GM12878 (cell line): Measurements from ENCODE around the gene MSH2. TPM values are rescaled to one million over a fixed set of nuclear protein-coding genes. Genes with fewer than 3 reads are reported as not detected.

ENCODE experiments used
- ATAC-seq: fragments of 200-7000 bp; cut with Tn5 transposase; 3 replicates; pipeline ENCODE4 v1.9.1; 2020; ENCODE audit warnings: mild to moderate bottlenecking, moderate library complexity
- BruUV-seq: library from RNA; stranded (reverse); fragments of 400-500 nt; replicated peaks from 2 replicates; lab custom pipeline; 2021; lab: Mats Ljungman, UMichigan
- CTCF ChIA-PET: fragments of 300-600 bp; sonication (Branson Sonifier 250); formaldehyde crosslinking; extraction: SDS; loops from one replicate; lab custom pipeline; 2021; ENCODE audit warnings: inconsistent platforms; lab: Yijun Ruan, JAX
- POLR2A ChIA-PET: fragments of 350-600 bp; formaldehyde crosslinking; extraction: SDS; loops from one replicate; lab custom pipeline; 2021; ENCODE audit warnings: inconsistent platforms; lab: Charles Lee
- RAD21 ChIA-PET: fragments of 300-600 bp; sonication (Branson Sonifier 250); formaldehyde crosslinking; loops from one replicate; lab custom pipeline; 2023; ENCODE audit warnings: antibody characterized with exemption; ENCODE audit not compliant: unreplicated experiment; lab: Charles Lee
- SMC1A ChIA-PET: fragments of 300-600 bp; sonication (Branson Sonifier 250); formaldehyde crosslinking; loops from one replicate; lab custom pipeline; 2023; ENCODE audit not compliant: unreplicated experiment, uncharacterized antibody; lab: Charles Lee
- DNase-seq: peaks from one replicate; pipeline ENCODE4 v3.0.0-alpha.2; 2011; ENCODE audit warnings: low read depth, low spot score
- FAIRE-seq: peaks from 3 replicates; lab custom pipeline; 2011; peaks lifted over from hg19 to GRCh38; lab: Jason Lieb, UNC
- H2AFZ ChIP-seq: 2 replicates; pipeline ENCODE4 v1.6.0; 2011; ENCODE audit warnings: low read depth, low read length, control low read depth; ENCODE audit not compliant: control insufficient read depth
- H3K27ac ChIP-seq: 2 replicates; pipeline ENCODE4 v1.5.1; 2011; ENCODE audit warnings: control low read depth; ENCODE audit not compliant: control insufficient read depth, insufficient read depth
- H3K27me3 ChIP-seq, 2 experiments: replicated peaks in 1 of 2; 2 replicates each; pipeline versions ENCODE4 v1.6.0 to v1.6.1; 2011; ENCODE audit warnings: low read length in 1 of 2; ENCODE audit not compliant: control insufficient read depth in 2 of 2, insufficient read depth in 2 of 2
- H3K36me3 ChIP-seq, 2 experiments: 2 replicates each; pipeline ENCODE4 v1.5.1; 2011; ENCODE audit warnings: low read length in 1 of 2; ENCODE audit not compliant: control insufficient read depth in 2 of 2, insufficient read depth in 2 of 2
- H3K4me1 ChIP-seq: 2 replicates; pipeline ENCODE4 v1.6.1; 2011; ENCODE audit warnings: mild to moderate bottlenecking, low read length, moderate library complexity, mixed read lengths; ENCODE audit not compliant: control insufficient read depth, insufficient read depth
- H3K4me2 ChIP-seq: 2 replicates; pipeline ENCODE4 v1.6.0; 2011; ENCODE audit warnings: control low read depth; ENCODE audit not compliant: control insufficient read depth, insufficient read depth
- H3K4me3 ChIP-seq: fragments of 200-600 bp; sonication (generic); 2 replicates; pipeline ENCODE4 v1.5.1; 2016
- H3K79me2 ChIP-seq: 2 replicates; pipeline ENCODE4 v1.6.0; 2011; ENCODE audit warnings: low read length; ENCODE audit not compliant: control insufficient read depth, insufficient read depth
- H3K9ac ChIP-seq: 2 replicates; pipeline ENCODE4 v1.8.0; 2011; ENCODE audit warnings: low read length, control low read depth, mixed read lengths; ENCODE audit not compliant: control insufficient read depth, insufficient read depth
- H3K9me3 ChIP-seq: replicated peaks from 3 replicates; pipeline ENCODE4 v1.5.1; 2011; ENCODE audit warnings: mild to moderate bottlenecking, low read length; ENCODE audit not compliant: control insufficient read depth, insufficient read depth
- H4K20me1 ChIP-seq: 2 replicates; pipeline ENCODE4 v1.6.0; 2011; ENCODE audit not compliant: control insufficient read depth, insufficient read depth
- CBFB ChIP-seq: IDR thresholded peaks from 2 replicates; pipeline ENCODE4 v1.6.1; 2016; ENCODE audit warnings: antibody characterized with exemption, low read depth
- CREB1 ChIP-seq: IDR thresholded peaks from 2 replicates; pipeline ENCODE4 v1.6.1; 2012; ENCODE audit warnings: low read depth, mild to moderate bottlenecking, inconsistent platforms
- E2F8 ChIP-seq: fragments of 450-650 bp; IDR thresholded peaks from 2 replicates; pipeline ENCODE4 v1.6.1; 2018; ENCODE audit warnings: mild to moderate bottlenecking, low read depth, moderate library complexity; ENCODE audit not compliant: partially characterized antibody
- GABPA ChIP-seq: IDR thresholded peaks from 2 replicates; pipeline ENCODE4 v1.6.1; 2014; ENCODE audit warnings: antibody characterized with exemption, low read depth, mild to moderate bottlenecking, inconsistent platforms
- LARP7 ChIP-seq: fragments of 450-650 bp; IDR thresholded peaks from 2 replicates; pipeline ENCODE4 v1.6.1; 2017; ENCODE audit warnings: mild to moderate bottlenecking
- MEF2A ChIP-seq: IDR thresholded peaks from 2 replicates; pipeline ENCODE4 v1.6.1; 2011; ENCODE audit warnings: low read depth, mild to moderate bottlenecking, low read length, moderate library complexity; ENCODE audit not compliant: insufficient read depth
- MYC ChIP-seq: IDR thresholded peaks from 2 replicates; pipeline ENCODE4 v1.6.1; 2011; ENCODE audit warnings: mild to moderate bottlenecking, low read length, moderate library complexity, inconsistent platforms; ENCODE audit not compliant: insufficient read depth, insufficient replicate concordance, insufficient read length, severe bottlenecking
- NFYB ChIP-seq: IDR thresholded peaks from 2 replicates; pipeline ENCODE4 v1.6.1; 2011; ENCODE audit warnings: low read depth, mild to moderate bottlenecking, low read length, improper control_type of control experiment, moderate library complexity; ENCODE audit not compliant: insufficient read depth
- NR2C1 ChIP-seq: fragments of 450-650 bp; IDR thresholded peaks from 2 replicates; pipeline ENCODE4 v1.6.1; 2017; ENCODE audit warnings: antibody characterized with exemption, mild to moderate bottlenecking, moderate library complexity
- PKNOX1 ChIP-seq: fragments of 450-650 bp; IDR thresholded peaks from 2 replicates; pipeline ENCODE4 v1.6.1; 2016; ENCODE audit warnings: mild to moderate bottlenecking
- RBBP5 ChIP-seq: fragments of 200-600 bp; sonication (generic); conservative IDR thresholded peaks from 2 replicates; pipeline ENCODE4 v1.6.1; 2016
- RUNX3 ChIP-seq: IDR thresholded peaks from 2 replicates; pipeline ENCODE4 v1.6.1; 2012; ENCODE audit warnings: low read length, inconsistent platforms
- SIX5 ChIP-seq: IDR thresholded peaks from 2 replicates; pipeline ENCODE4 v1.6.1; 2011; ENCODE audit warnings: mild to moderate bottlenecking, low read depth, low read length, moderate library complexity; ENCODE audit not compliant: severe bottlenecking
- SMAD1 ChIP-seq: fragments of 450-650 bp; IDR thresholded peaks from 2 replicates; pipeline ENCODE4 v1.6.1; 2018; ENCODE audit warnings: mild to moderate bottlenecking, low read depth; ENCODE audit not compliant: partially characterized antibody
- ZNF207 ChIP-seq: fragments of 450-650 bp; IDR thresholded peaks from 2 replicates; pipeline ENCODE4 v1.6.1; 2014; ENCODE audit warnings: antibody characterized with exemption, mild to moderate bottlenecking, borderline replicate concordance
- ZNF384 ChIP-seq: IDR thresholded peaks from 2 replicates; pipeline ENCODE4 v1.6.1; 2012; ENCODE audit warnings: low read depth, mild to moderate bottlenecking, low read length, improper control_type of control experiment, borderline replicate concordance
- WGBS: methylation state at CpG from one replicate; pipeline ENCODE4 v1.1.6; 2016; ENCODE audit warnings: low lambda C conversion rate; ENCODE audit not compliant: insufficient replicate concordance, insufficient coverage; ENCODE audit errors: missing lambda C conversion rate; 5-methylcytosine and 5-hydroxymethylcytosine counted together
- in situ Hi-C: fragments of 300-500 bp; cut with MboI; formaldehyde crosslinking; loops from 9 replicates; pipeline ENCODE4 v1.14.3; 2018; ENCODE audit warnings: mixed read lengths
- intact Hi-C: fragments of 100-400 bp; cut with micrococcal nuclease; formaldehyde crosslinking; loops from one replicate; pipeline ENCODE4 v1.14.2; 2022; ENCODE audit not compliant: unreplicated experiment
- polyA plus RNA-seq, 11 experiments: library from polyadenylated mRNA; depleted of rRNA in 4 of 11; unstranded in 6 of 11; stranded (reverse) in 5 of 11; fragments of >200 nt; fragmentation: Nextera tagmentation in 4 of 11; fragmentation: Illumina TruSeq in 1 of 11; extraction: Ambion mirVana in 4 of 11; extraction: Trizol in 1 of 11; gene quantifications; 1 replicate in 1 of 11; 2 replicates in 10 of 11; pipeline versions ENCODE4 v1.2.1 to v1.2.3, GENCODE V29; 2011 to 2016; ENCODE audit warnings: inconsistent platforms in 2 of 11, missing spikeins in 2 of 11, low read depth in 1 of 11
- total RNA-seq, 4 experiments: library from RNA; depleted of rRNA in 3 of 4; stranded (reverse); fragments of >200 nt in 3 of 4; fragmentation: Illumina TruSeq in 1 of 4; extraction: Trizol in 1 of 4; gene quantifications; 2 replicates each; pipeline versions ENCODE4 v1.2.1 to v1.2.3, GENCODE V29; 2013 to 2021

Gene MSH2
- total and polyA plus RNA-seq, 10 of the 15 experiments (the other 5 are each of a cell fraction or from before 2014, with no cell fraction given): 24.3 to 94.4 (median 55.5) TPM

GRCh38 chr2:47509250-47509649 lies 106.3 kb downstream of the MSH2 start:
- DNase-seq (no peak), ATAC-seq (no peak), FAIRE-seq (no peak)
- Histone ChIP-seq H3K36me3 (no peaks in the 10 kb centered on the region), H3K79me2 (no peaks in the 10 kb centered on the region), H2AFZ (no peak overlapping the region), H3K4me1 (peaks cover 5% of the 10 kb centered on the region), H3K27me3 (no peaks in the 10 kb centered on the region), H4K20me1 (no peaks in the 10 kb centered on the region), H3K4me3 (no peak overlapping the region), H3K9ac (no peak overlapping the region), H3K27ac (no peak overlapping the region), H3K9me3 (peaks cover 17% of the 10 kb centered on the region), H3K4me2 (no peak overlapping the region)
- CTCF ChIA-PET: interaction anchor here (0.8 kb wide), 1 partner anchor 88 kb away, joined by 3 read pairs; no protein-coding TSS in a partner anchor
- TF ChIP-seq RUNX3 (peak; percentile 41), NR2C1 (no peak), PKNOX1 (no peak), SMAD1 (no peak), CREB1 (peak; percentile 58; the same call in 1 of the 2 replicates), NFYB (no peak), ZNF384 (no peak)
- intact Hi-C loops (no loop called here), in situ Hi-C loops (no loop called here)
- WGBS: 46% methylated on average over 4 of the region's 4 CpGs
- BruUV-seq: no TSS peak
- RAD21 ChIA-PET: no interaction called here
- SMC1A ChIA-PET: no interaction called here
- POLR2A ChIA-PET: interaction anchor here (0.5 kb wide), 1 partner anchor 86 kb away, joined by 4 read pairs; no protein-coding TSS in a partner anchor

- no peaks in the 10 kb centered on the region for H3K4me1 ChIP-seq
- no peak overlapping the region for H3K9ac ChIP-seq
- SMC1A ChIA-PET: no interaction called here
- no peak overlapping the region for H3K4me3 ChIP-seq
- no peaks in the 10 kb centered on the region for H3K79me2 ChIP-seq
- H3K36me3 ChIP-seq: no peaks in the 10 kb centered on the region
- no peaks in the 10 kb centered on the region for H3K27me3 ChIP-seq
- in situ Hi-C loops: no loop called here
- TF ChIP-seq E2F8 (no peak), ZNF207 (no peak), MEF2A (no peak), CBFB (no peak), NR2C1 (no peak), RBBP5 (no peak), SIX5 (no peak), GABPA (no peak), LARP7 (no peak), MYC (no peak)
- H3K4me2 ChIP-seq: no peak overlapping the region
- H2AFZ ChIP-seq: no peak overlapping the region
- ATAC-seq: no peak
- POLR2A ChIA-PET: no interaction called here
- DNase-seq: no peak
- RAD21 ChIA-PET: no interaction called here
- 90% methylated on average over 6 of the region's 6 CpGs for WGBS
- intact Hi-C loops: no loop called here
- H3K27ac ChIP-seq: no peak overlapping the region
- H3K9me3 ChIP-seq: peaks cover 11% of the 10 kb centered on the region
- no peak for FAIRE-seq
- BruUV-seq: no TSS peak
- CTCF ChIA-PET: no interaction called here
- H4K20me1 ChIP-seq: no peaks in the 10 kb centered on the region
Measured at GRCh38 chr2:47509821-47510385, 106.9 kb downstream of the MSH2 start.
